Caco-2 (cell line): ENCODE results near the gene PPP2R3A. TPM values are rescaled to one million over a fixed set of nuclear protein-coding genes. Genes with fewer than 3 reads are reported as not detected.
A peak's percentile ranks its signal among the peaks of the same experiment; 100 is the strongest.

ENCODE experiments used
- BruUV-seq: library from RNA; stranded (reverse); fragments of 400-500 nt; replicated peaks from 2 replicates; lab custom pipeline; 2021; lab: Mats Ljungman, UMichigan
- CTCF ChIA-PET: fragments of 300-600 bp; sonication (Branson Sonifier 250); formaldehyde crosslinking; loops from one replicate; lab custom pipeline; 2022; ENCODE audit warnings: antibody characterized with exemption; lab: Charles Lee
- POLR2A ChIA-PET: fragments of 300-600 bp; sonication (Branson Sonifier 250); formaldehyde crosslinking; loops from one replicate; lab custom pipeline; 2022; ENCODE audit warnings: antibody characterized with exemption; lab: Charles Lee
- DNase-seq, 2 experiments: peaks; one replicate each; pipeline versions ENCODE4 v3.0.0 to v3.0.0-alpha.2; 2020 to 2022
- H3K27me3 ChIP-seq: replicated peaks from 2 replicates; pipeline ENCODE4 v1.6.0; 2011; ENCODE audit warnings: low read length; ENCODE audit not compliant: control insufficient read depth, insufficient read depth
- H3K36me3 ChIP-seq: 2 replicates; pipeline ENCODE4 v1.5.1; 2011; ENCODE audit warnings: low read length; ENCODE audit not compliant: control insufficient read depth, insufficient read depth
- H3K4me1 ChIP-seq: fragments of 250-450 bp; sonication (Bioruptor Pico); 2 replicates; pipeline ENCODE4 v1.5.1; 2020; ENCODE audit warnings: mild to moderate bottlenecking
- H3K4me3 ChIP-seq: 2 replicates; pipeline ENCODE4 v1.5.1; 2011; ENCODE audit warnings: low read depth, mild to moderate bottlenecking, control low read depth, low read length
- H3K9me3 ChIP-seq: fragments of 250-450 bp; sonication (Bioruptor Pico); 2 replicates; pipeline ENCODE4 v1.5.1; 2020; ENCODE audit warnings: mild to moderate bottlenecking, moderate library complexity
- H3K27ac Mint-ChIP-seq: one replicate; pipeline ENCODE4 v1.8.0; 2022; ENCODE audit warnings: mixed read lengths; ENCODE audit not compliant: unreplicated experiment
- H3K27me3 Mint-ChIP-seq: one replicate; pipeline ENCODE4 v1.8.0; 2022; ENCODE audit warnings: mixed read lengths; ENCODE audit not compliant: insufficient read depth, unreplicated experiment
- H3K36me3 Mint-ChIP-seq: one replicate; pipeline ENCODE4 v1.8.0; 2022; ENCODE audit warnings: mild to moderate bottlenecking, mixed read lengths; ENCODE audit not compliant: insufficient read depth, unreplicated experiment
- H3K4me1 Mint-ChIP-seq: one replicate; pipeline ENCODE4 v1.8.0; 2022; ENCODE audit warnings: low read depth, mixed read lengths; ENCODE audit not compliant: unreplicated experiment
- H3K4me3 Mint-ChIP-seq: one replicate; pipeline ENCODE4 v1.8.0; 2022; ENCODE audit warnings: mild to moderate bottlenecking, moderate library complexity, mixed read lengths; ENCODE audit not compliant: unreplicated experiment
- H3K9me3 Mint-ChIP-seq: one replicate; pipeline ENCODE4 v1.8.0; 2022; ENCODE audit warnings: mixed read lengths; ENCODE audit not compliant: unreplicated experiment
- intact Hi-C: fragments of 100-400 bp; cut with micrococcal nuclease; formaldehyde crosslinking; loops from one replicate; pipeline ENCODE4 v1.10.0; 2022; ENCODE audit not compliant: unreplicated experiment
- total RNA-seq: library from RNA; stranded (reverse); gene quantifications from 2 replicates; pipeline ENCODE4 v1.2.3, GENCODE V29; 2022
- TF ChIP-seq, protein P1 (sequence below), 2 experiments: fragments of 200-600 bp in 1 of 2; IDR thresholded peaks; 1 replicate in 1 of 2; 2 replicates in 1 of 2; pipeline versions ENCODE4 v1.5.1 to v1.8.0; 2011 to 2022; ENCODE audit warnings: antibody characterized with exemption in 1 of 2, control low read depth in 1 of 2, inconsistent platforms in 1 of 2, low read depth in 1 of 2, low read length in 1 of 2, mild to moderate bottlenecking in 1 of 2, moderate library complexity in 1 of 2; ENCODE audit not compliant: insufficient read depth in 1 of 2, severe bottlenecking in 1 of 2, unreplicated experiment in 1 of 2

PPP2R3A gene
- total RNA-seq, 1 experiment from 2014 or later, result 9.5 TPM

DNA sequence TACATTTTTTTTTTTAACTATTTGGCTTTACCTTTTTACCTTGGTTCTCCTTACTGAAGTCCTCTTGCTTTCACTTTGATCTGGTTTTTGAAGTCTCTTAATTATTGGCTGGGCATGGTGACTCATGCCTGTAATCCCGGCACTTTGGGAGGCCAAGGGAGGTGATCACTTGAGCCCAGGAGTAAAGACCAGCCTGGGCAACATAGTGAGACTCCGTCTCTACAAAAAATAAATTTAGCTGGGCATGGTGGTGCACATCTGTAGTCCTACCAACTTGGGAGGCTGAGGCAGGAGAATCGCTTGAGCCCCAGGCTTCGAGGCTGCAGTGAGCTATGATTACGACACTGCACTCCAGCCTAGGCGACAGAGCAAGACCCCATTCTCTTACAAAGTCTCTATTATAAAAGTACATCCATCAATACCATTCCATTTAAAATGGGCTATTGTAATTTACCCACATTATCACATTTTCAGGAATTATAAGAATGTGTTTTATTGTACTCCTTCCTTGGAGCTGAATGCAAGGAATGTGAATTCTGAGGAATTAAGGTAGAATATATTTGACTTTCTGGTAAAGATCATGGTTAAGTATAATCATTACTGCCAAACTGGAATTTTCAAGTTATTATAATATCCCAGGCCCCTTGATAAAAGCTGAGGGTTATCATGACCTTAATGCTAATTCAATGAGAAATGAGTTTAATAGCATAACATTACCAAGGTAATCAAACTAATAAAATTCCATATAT lies 181.6 kb downstream of the PPP2R3A start:
- Mint-ChIP-seq H3K27ac (peak overlapping the region; percentile 23), H3K9me3 (no peaks in the 10 kb centered on the region), H3K27me3 (no peaks in the 10 kb centered on the region), H3K4me3 (no peak overlapping the region), H3K4me1 (peaks cover 35% of the 10 kb centered on the region), H3K36me3 (peaks cover 66% of the 10 kb centered on the region)
- no peak overlapping the region for H3K4me3 ChIP-seq
- H3K36me3 ChIP-seq, result no peaks in the 10 kb centered on the region
- H3K9me3 ChIP-seq, result no peaks in the 10 kb centered on the region
- BruUV-seq, result no TSS peak
- no peak for DNase-seq
- H3K27me3 ChIP-seq, result no peaks in the 10 kb centered on the region
- ChIA-PET POLR2A (no interaction called here), CTCF (no interaction called here)
- TF ChIP-seq, protein P1, sequence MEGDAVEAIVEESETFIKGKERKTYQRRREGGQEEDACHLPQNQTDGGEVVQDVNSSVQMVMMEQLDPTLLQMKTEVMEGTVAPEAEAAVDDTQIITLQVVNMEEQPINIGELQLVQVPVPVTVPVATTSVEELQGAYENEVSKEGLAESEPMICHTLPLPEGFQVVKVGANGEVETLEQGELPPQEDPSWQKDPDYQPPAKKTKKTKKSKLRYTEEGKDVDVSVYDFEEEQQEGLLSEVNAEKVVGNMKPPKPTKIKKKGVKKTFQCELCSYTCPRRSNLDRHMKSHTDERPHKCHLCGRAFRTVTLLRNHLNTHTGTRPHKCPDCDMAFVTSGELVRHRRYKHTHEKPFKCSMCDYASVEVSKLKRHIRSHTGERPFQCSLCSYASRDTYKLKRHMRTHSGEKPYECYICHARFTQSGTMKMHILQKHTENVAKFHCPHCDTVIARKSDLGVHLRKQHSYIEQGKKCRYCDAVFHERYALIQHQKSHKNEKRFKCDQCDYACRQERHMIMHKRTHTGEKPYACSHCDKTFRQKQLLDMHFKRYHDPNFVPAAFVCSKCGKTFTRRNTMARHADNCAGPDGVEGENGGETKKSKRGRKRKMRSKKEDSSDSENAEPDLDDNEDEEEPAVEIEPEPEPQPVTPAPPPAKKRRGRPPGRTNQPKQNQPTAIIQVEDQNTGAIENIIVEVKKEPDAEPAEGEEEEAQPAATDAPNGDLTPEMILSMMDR (IDR thresholded peaks at IDR 0.05; ENCODE audit: insufficient read depth in 1 of 2, low read depth in 1 of 2, low read length in 1 of 2, severe bottlenecking in 1 of 2, unreplicated experiment in 1 of 2), result no peak
- intact Hi-C loops, result loop anchor here (1.0 to 5.0 kb wide), 2 partner anchors 49 to 105 kb away; partner anchors contain the start of genes MSL2 and PCCB
- peaks cover 33% of the 10 kb centered on the region for H3K4me1 ChIP-seq

DNA sequence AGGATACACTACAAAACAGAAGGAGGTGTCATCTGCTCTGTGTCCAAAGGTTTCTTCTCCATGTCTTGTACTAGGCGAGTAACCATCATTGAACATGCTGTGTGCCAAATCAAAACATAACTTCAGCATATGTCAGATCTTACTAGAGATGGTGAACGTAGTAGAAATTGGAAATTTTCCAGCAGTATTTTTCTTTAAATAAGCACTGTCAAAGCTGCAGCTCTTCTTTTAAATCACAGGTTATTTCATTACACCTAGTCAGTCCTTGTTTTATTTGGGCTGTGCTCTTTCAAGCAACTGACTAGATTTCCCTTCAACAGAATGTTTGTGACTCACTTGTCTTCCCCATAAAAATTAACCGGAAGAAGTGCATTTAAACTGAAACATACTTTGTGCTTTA lies 184.1 kb downstream of the PPP2R3A start:
- Mint-ChIP-seq H3K4me1 (peaks cover 29% of the 10 kb centered on the region), H3K27me3 (no peaks in the 10 kb centered on the region), H3K27ac (no peak overlapping the region), H3K9me3 (no peaks in the 10 kb centered on the region), H3K4me3 (no peak overlapping the region), H3K36me3 (peaks cover 55% of the 10 kb centered on the region)
- H3K36me3 ChIP-seq, result no peaks in the 10 kb centered on the region
- ChIA-PET POLR2A (no interaction called here), CTCF (interaction anchor here (1.0 kb wide), 1 partner anchor 101 kb away, joined by 3 read pairs; no protein-coding TSS in a partner anchor)
- intact Hi-C loops, result loop anchor here (5.0 kb wide), 1 partner anchor 103 kb away; the partner anchor contains the start of gene PCCB
- H3K4me1 ChIP-seq, result peaks cover 22% of the 10 kb centered on the region
- DNase-seq, result no peak
- H3K9me3 ChIP-seq, result no peaks in the 10 kb centered on the region
- BruUV-seq, result TSS peak; percentile 11
- TF ChIP-seq, protein P1 (IDR thresholded peaks at IDR 0.05; ENCODE audit: insufficient read depth in 1 of 2, low read depth in 1 of 2, low read length in 1 of 2, severe bottlenecking in 1 of 2, unreplicated experiment in 1 of 2), result no peak
- H3K4me3 ChIP-seq, result no peak overlapping the region
- H3K27me3 ChIP-seq, result no peaks in the 10 kb centered on the region

DNA sequence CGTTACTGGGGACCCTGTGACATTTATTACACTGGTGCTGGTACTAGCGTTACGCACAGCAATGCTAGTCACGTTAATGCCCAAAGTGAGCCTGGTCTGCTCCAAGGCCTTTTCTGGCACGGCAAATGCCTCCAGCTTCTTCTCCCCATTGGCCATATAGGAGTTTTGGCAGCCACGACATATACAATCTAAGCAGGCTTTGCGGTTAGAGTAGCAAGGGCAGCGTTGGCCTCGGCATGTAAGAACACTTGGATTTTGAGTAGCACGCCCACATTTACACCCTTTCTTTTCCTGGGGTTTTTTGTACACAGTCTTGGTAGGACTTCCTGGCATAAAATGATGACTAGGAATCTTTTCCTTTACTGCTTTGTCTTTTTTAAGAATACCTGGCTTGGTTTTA lies 185.7 kb downstream of the PPP2R3A start:
- no peaks in the 10 kb centered on the region for H3K9me3 Mint-ChIP-seq
- POLR2A ChIA-PET, result no interaction called here
- H3K27me3 ChIP-seq, result no peaks in the 10 kb centered on the region
- H3K4me1 ChIP-seq, result peaks cover 22% of the 10 kb centered on the region
- H3K36me3 Mint-ChIP-seq, result peaks cover 45% of the 10 kb centered on the region
- H3K9me3 ChIP-seq, result no peaks in the 10 kb centered on the region
- H3K4me3 ChIP-seq, result no peak overlapping the region
- CTCF ChIA-PET, result no interaction called here
- no peak overlapping the region for H3K4me3 Mint-ChIP-seq
- BruUV-seq, result no TSS peak
- peaks cover 29% of the 10 kb centered on the region for H3K4me1 Mint-ChIP-seq
- H3K36me3 ChIP-seq, result no peaks in the 10 kb centered on the region
- DNase-seq, result no peak
- intact Hi-C loops, result no loop called here
- no peaks in the 10 kb centered on the region for H3K27me3 Mint-ChIP-seq
- TF ChIP-seq, protein P1 (IDR thresholded peaks at IDR 0.05; ENCODE audit: insufficient read depth in 1 of 2, low read depth in 1 of 2, low read length in 1 of 2, severe bottlenecking in 1 of 2, unreplicated experiment in 1 of 2), result no peak
- peak overlapping the region; percentile 59 for H3K27ac Mint-ChIP-seq
